Stomach smooth muscle (tissue), 2 donors: ENCODE results near the gene OR6P1.

Source experiments
- H3K27ac ChIP-seq: one replicate; pipeline ENCODE4 v1.7.0; 2013; ENCODE audit warnings: mild to moderate bottlenecking, low read length, inconsistent platforms
- H3K27me3 ChIP-seq, 2 donors: one replicate each; pipeline ENCODE4 v1.7.0; 2013; ENCODE audit warnings: low read length in 2 of 2; ENCODE audit not compliant: insufficient read depth in 2 of 2, control insufficient read depth in 1 of 2
- H3K36me3 ChIP-seq, 2 donors: one replicate each; pipeline ENCODE4 v1.7.0; 2013; ENCODE audit warnings: low read length in 2 of 2; ENCODE audit not compliant: control insufficient read depth in 2 of 2, insufficient read depth in 2 of 2
- H3K4me1 ChIP-seq: one replicate; pipeline ENCODE4 v1.7.0; 2013; ENCODE audit warnings: low read length; ENCODE audit not compliant: control insufficient read depth, insufficient read depth
- H3K4me3 ChIP-seq, 2 donors: one replicate each; pipeline ENCODE4 v1.7.0; 2013; ENCODE audit warnings: low read length in 2 of 2
- H3K9ac ChIP-seq, 2 donors: one replicate each; pipeline ENCODE4 v1.7.0; 2013; ENCODE audit warnings: low read length in 2 of 2, mild to moderate bottlenecking in 1 of 2
- H3K9me3 ChIP-seq, 2 donors: one replicate each; pipeline ENCODE4 v1.7.0; 2013; ENCODE audit warnings: low read length in 2 of 2; ENCODE audit not compliant: control insufficient read depth in 2 of 2
- donor health status: healthy.
- donor health status: Pancreatic carcinoma.

The OR6P1 gene

GRCh38 chr1:158570480-158570879, at the start of gene OR6P1:
Gene OR6P1, minus strand, starts transcription at chr1:158570580. Its CDS starts 6,976 bp downstream, at chr1:158563604.
- H3K27me3 ChIP-seq = no peaks in the 10 kb centered on the region
- no peak within 1 kb of the TSS for H3K4me3 ChIP-seq
- no peak within 1 kb of the TSS for H3K9ac ChIP-seq
- H3K27ac ChIP-seq = no peak within 1 kb of the TSS
- H3K36me3 ChIP-seq = no peaks in the 10 kb centered on the region
- peaks cover 0 to 2% of the 10 kb centered on the region in 2 donors for H3K9me3 ChIP-seq
- no peaks in the 10 kb centered on the region for H3K4me1 ChIP-seq

- no peaks in the 10 kb centered on the region for H3K36me3 ChIP-seq
- no peaks in the 10 kb centered on the region for H3K4me1 ChIP-seq
- no peak overlapping the region for H3K9ac ChIP-seq
- H3K27me3 ChIP-seq = no peaks in the 10 kb centered on the region
- H3K27ac ChIP-seq = no peak overlapping the region
- no peak overlapping the region for H3K4me3 ChIP-seq
- no peaks in the 10 kb centered on the region for H3K9me3 ChIP-seq
Measured at GRCh38 chr1:158613764-158614163, 43.4 kb upstream of the OR6P1 start.

- H3K36me3 ChIP-seq = no peaks in the 10 kb centered on the region
- no peaks in the 10 kb centered on the region for H3K4me1 ChIP-seq
- no peak overlapping the region for H3K9ac ChIP-seq
- no peaks in the 10 kb centered on the region for H3K27me3 ChIP-seq
- no peaks in the 10 kb centered on the region for H3K9me3 ChIP-seq
- H3K27ac ChIP-seq = no peak overlapping the region
- H3K4me3 ChIP-seq = no peak overlapping the region
Measured at GRCh38 chr1:158611916-158612315, 41.5 kb upstream of the OR6P1 start.

DNA sequence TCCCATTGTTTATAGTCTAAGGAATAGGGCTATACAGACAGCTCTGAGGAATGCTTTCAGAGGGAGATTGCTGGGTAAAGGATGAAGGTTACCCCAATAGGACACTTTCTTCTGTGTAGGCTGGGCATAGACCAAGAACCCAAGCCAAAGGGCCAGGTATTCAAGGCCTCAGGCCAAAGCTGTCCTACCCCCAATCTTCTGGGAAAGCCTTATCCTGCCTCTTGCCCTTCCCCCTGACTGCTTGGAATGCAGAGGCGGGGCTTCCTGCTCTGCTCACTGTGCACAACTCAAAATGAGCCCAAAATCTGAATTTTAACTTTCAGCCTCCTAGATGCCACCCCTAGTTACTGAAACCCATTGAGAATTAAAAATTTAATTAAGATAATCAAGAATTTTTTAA, 36.9 kb upstream of the OR6P1 start:
- H3K9ac ChIP-seq = no peak overlapping the region
- no peaks in the 10 kb centered on the region for H3K9me3 ChIP-seq
- no peak overlapping the region for H3K4me3 ChIP-seq
- H3K4me1 ChIP-seq = no peaks in the 10 kb centered on the region
- H3K27me3 ChIP-seq = no peaks in the 10 kb centered on the region
- no peaks in the 10 kb centered on the region for H3K36me3 ChIP-seq
- H3K27ac ChIP-seq = no peak overlapping the region

- H3K27me3 ChIP-seq = no peaks in the 10 kb centered on the region
- no peak within 1 kb of the TSS for H3K27ac ChIP-seq
- H3K4me3 ChIP-seq = no peak within 1 kb of the TSS
- H3K9me3 ChIP-seq = no peaks in the 10 kb centered on the region
- H3K4me1 ChIP-seq = no peaks in the 10 kb centered on the region
- no peaks in the 10 kb centered on the region for H3K36me3 ChIP-seq
- no peak within 1 kb of the TSS for H3K9ac ChIP-seq
Measured at GRCh38 chr1:158604968-158605367, 34.6 kb upstream of the OR6P1 start, which contains the start of gene OR10Z1. Gene OR10Z1, plus strand, starts transcription at chr1:158605268. Its CDS starts 1,171 bp downstream, at chr1:158606439.

DNA sequence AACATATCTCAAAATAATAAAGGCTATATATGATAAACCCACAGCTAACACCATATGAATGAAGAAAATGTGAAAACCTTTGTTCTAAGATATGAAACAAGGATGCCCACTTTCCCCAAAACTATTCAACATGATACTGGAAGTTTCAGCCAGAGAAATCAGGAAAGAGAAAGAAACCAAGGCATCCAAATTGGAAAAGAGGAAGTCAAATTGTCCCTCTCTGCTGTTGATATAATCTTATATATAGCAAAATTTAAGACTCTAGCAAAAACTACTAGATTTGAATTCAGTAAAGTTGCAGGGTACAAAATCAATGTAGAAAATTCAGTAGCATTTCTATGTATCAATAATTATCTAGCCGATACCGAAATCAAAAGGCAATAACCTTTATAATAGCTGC, 30.4 kb upstream of the OR6P1 start:
- H3K4me1 ChIP-seq = no peaks in the 10 kb centered on the region
- H3K9me3 ChIP-seq = peaks cover 6 to 7% of the 10 kb centered on the region in 2 donors
- no peaks in the 10 kb centered on the region for H3K27me3 ChIP-seq
- H3K9ac ChIP-seq = no peak overlapping the region
- H3K27ac ChIP-seq = no peak overlapping the region
- no peaks in the 10 kb centered on the region for H3K36me3 ChIP-seq
- H3K4me3 ChIP-seq = no peak overlapping the region

- H3K27ac ChIP-seq = no peak overlapping the region
- H3K9me3 ChIP-seq = no peaks in the 10 kb centered on the region
- H3K27me3 ChIP-seq = no peaks in the 10 kb centered on the region
- no peaks in the 10 kb centered on the region for H3K4me1 ChIP-seq
- H3K9ac ChIP-seq = no peak overlapping the region
- no peak overlapping the region for H3K4me3 ChIP-seq
- H3K36me3 ChIP-seq = no peaks in the 10 kb centered on the region
Measured at GRCh38 chr1:158586942-158587341, 16.6 kb upstream of the OR6P1 start.

GRCh38 chr1:158583962-158584361, 13.6 kb upstream of the OR6P1 start:
- no peak overlapping the region for H3K9ac ChIP-seq
- no peaks in the 10 kb centered on the region for H3K36me3 ChIP-seq
- H3K27ac ChIP-seq = no peak overlapping the region
- no peak overlapping the region for H3K4me3 ChIP-seq
- H3K27me3 ChIP-seq = no peaks in the 10 kb centered on the region
- no peaks in the 10 kb centered on the region for H3K4me1 ChIP-seq
- no peaks in the 10 kb centered on the region for H3K9me3 ChIP-seq

GRCh38 chr1:158579733-158580132, 9.4 kb upstream of the OR6P1 start, which contains the start of gene OR10X1:
Gene OR10X1, minus strand, starts transcription at chr1:158579899. Its CDS starts 0 bp downstream, at chr1:158579899.
- H3K27ac ChIP-seq = no peak within 1 kb of the TSS
- no peak within 1 kb of the TSS for H3K4me3 ChIP-seq
- H3K4me1 ChIP-seq = no peaks in the 10 kb centered on the region
- no peak within 1 kb of the TSS for H3K9ac ChIP-seq
- no peaks in the 10 kb centered on the region for H3K9me3 ChIP-seq
- H3K27me3 ChIP-seq = no peaks in the 10 kb centered on the region
- H3K36me3 ChIP-seq = no peaks in the 10 kb centered on the region

DNA sequence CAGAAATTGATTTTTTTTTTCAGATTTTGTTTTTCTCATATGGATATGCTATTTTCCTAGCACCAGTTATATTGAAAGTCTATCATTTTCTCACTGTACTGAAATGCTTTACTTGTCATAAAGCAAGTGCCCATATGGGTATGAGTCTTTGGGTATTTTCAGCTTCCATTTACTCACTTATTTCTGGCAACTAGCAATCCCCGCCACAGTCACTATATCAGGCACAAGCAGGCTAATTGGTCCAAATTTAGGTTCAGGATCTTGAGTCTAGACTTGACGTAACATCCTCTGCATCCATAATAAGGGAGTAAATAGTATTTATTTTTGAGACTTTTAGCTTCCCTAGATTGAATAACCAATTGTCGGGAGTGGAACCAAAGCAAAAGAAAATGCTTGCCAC, 7.2 kb upstream of the OR6P1 start:
- no peak overlapping the region for H3K9ac ChIP-seq
- H3K4me3 ChIP-seq = no peak overlapping the region

DNA sequence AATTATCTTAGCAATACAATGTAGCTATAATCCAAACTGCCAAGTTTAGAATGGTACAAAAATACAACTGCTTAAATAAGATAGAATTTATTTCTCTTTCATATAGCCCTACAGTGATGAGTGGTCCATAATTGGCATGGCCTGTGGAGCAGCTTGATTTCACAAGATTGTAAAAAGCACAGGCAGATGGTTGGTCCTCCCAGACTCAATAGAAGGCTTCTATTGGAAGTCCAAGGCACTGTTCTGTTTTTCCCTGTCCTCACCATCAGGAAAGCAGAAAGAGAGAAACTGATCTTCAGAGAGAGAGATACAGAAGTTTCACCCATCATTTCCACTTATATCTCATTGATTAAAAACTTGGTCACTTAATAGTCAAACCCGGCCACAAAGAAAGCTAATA, 1.8 kb upstream of the OR6P1 start:
- no peaks in the 10 kb centered on the region for H3K27me3 ChIP-seq
- H3K27ac ChIP-seq = no peak overlapping the region

More for the DNA sequence above, 7.2 kb upstream of the OR6P1 start:
- no peaks in the 10 kb centered on the region for H3K9me3 ChIP-seq
- H3K4me1 ChIP-seq = no peaks in the 10 kb centered on the region
- no peaks in the 10 kb centered on the region for H3K36me3 ChIP-seq
- no peak overlapping the region for H3K27ac ChIP-seq
- H3K27me3 ChIP-seq = no peaks in the 10 kb centered on the region

More for the DNA sequence above, 1.8 kb upstream of the OR6P1 start:
- H3K4me3 ChIP-seq = no peak overlapping the region
- H3K9me3 ChIP-seq = peaks cover 0 to 2% of the 10 kb centered on the region in 2 donors
- H3K36me3 ChIP-seq = no peaks in the 10 kb centered on the region
- H3K4me1 ChIP-seq = no peaks in the 10 kb centered on the region
- H3K9ac ChIP-seq = no peak overlapping the region
